GM18858 (cell line): ENCODE data around the gene PI4K2B.
"Not testable (repeated sequence)": the region's sequence is repeated elsewhere in the genome, so short reads cannot be mapped to it uniquely, and the experiment has no call there.

Experiments
- ATAC-seq: cut with Tn5 transposase; IDR thresholded peaks from one replicate; pipeline ENCODE4 v1.9.1; 2021; ENCODE audit not compliant: unreplicated experiment

PI4K2B gene

DNA sequence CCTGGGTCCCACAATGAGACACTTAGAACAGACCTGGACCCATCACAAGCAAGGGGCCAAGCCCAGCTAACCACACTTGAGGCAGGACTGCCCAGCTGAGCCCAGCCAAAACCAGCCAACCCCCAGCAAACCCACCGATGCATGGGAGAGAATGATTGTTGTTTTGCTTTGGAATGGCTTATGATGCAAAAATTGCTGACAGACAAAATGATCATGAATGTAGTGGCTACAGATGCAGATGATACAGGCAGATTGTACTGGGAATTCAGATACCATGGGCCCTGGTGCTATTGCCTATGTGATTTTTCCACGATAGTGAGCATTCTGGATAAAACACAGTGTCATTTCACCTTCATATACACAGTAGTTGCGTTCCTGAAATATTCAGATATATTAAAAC, 69.7 kb downstream of the PI4K2B start:
- ATAC-seq = no peak

GRCh38 chr4:25306518-25307057, 72.8 kb downstream of the PI4K2B start:
- ATAC-seq = no peak

- ATAC-seq = no peak
These were observed 73.8 kb downstream of the PI4K2B start for GRCh38 chr4:25307596-25307995.

DNA sequence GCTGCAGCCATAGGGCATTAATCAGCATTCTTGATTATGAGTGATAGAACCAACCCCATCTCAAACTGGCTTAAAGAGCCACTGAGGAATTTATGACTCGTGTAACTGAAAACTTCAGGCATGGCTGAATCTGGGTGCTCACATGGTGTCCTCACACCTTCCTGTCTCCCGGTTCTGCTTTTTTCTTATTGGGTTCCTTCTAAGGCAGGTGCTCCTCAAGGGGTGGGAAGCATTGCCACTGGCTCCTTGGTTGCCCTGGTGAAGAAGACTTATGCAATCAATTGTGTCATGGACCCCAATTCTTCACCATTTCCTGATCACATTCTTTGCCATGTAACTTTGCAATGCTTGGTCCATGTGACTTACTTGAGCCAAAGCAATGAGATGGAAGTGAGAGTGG, 74.5 kb downstream of the PI4K2B start:
- no peak for ATAC-seq

DNA sequence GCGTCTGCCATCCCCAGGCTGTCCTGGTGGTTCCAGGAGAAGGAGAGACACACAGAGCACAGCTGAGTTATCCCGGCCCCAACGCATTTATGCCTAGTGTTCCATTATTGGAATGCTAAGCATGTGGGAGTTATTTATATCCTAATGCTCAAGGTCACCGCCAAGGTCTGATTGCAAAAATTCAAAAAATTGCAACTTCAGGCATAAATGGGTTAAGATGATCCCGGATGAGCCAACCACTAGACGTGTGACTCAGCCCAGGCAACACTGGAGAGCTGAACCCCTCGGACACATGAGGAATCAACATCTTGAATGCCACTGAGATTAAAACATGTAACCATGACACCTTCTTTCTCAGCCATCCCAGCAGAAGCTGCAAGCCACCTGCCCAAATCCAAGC, 74.9 kb downstream of the PI4K2B start:
- no peak for ATAC-seq

DNA sequence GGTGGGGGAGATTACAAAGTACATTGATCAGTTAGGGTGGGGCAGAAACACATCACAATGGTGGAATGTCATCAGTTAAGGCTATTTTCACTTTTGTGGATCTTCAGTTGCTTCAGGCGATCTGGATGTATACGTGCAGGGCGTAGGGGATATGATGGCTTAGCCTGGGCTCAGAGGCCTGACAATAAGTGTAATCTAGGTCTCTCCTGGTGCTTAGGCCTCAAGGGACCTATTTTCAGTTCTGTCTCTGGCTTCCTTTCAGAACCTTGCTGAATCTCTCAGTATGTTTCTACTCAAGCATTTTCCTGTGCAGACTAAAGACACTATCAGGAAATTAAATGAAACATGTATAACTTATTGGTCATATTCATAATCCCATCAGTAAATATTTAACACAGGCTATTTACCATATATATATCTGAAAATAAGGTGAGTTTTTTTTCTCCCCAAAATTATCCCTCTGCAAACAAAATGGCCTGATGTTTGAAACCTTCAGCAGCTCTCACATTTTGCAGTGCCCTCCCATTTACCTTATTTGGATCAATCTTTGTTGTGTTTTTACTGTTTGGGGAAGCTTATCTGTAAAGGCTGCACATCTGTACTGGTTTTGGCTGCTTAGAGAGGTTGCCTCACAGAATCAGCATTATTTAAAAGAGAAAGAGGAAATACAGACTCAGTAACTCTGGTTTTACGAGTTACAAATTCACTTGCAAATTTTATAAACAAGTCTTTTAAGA, 76.4 kb downstream of the PI4K2B start:
- ATAC-seq = peak; percentile 51

DNA sequence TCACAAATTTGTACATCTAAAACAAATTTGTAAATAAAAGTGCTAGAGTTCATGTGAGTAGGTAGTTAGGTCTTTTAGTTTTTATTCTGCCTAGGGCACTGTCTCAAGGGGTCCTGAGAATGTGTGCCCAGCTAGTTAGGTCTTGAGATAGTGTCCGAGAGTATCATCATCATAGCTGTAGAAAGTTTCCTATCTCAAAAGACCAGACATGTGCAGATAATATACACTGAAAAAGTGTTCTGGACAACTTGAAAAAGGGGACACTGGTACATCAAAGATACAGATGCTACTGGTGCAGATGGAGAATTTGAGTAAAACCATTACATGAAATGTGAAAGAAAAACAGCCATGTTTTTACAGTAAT, 77.0 kb downstream of the PI4K2B start:
- ATAC-seq = no peak

- peak; percentile 82 for ATAC-seq
These were observed 78.8 kb downstream of the PI4K2B start, which contains the start of gene ZCCHC4 for GRCh38 chr4:25312496-25313200. Gene ZCCHC4, plus strand, starts transcription at chr4:25312774. Its CDS starts 36 bp downstream, at chr4:25312810.

DNA sequence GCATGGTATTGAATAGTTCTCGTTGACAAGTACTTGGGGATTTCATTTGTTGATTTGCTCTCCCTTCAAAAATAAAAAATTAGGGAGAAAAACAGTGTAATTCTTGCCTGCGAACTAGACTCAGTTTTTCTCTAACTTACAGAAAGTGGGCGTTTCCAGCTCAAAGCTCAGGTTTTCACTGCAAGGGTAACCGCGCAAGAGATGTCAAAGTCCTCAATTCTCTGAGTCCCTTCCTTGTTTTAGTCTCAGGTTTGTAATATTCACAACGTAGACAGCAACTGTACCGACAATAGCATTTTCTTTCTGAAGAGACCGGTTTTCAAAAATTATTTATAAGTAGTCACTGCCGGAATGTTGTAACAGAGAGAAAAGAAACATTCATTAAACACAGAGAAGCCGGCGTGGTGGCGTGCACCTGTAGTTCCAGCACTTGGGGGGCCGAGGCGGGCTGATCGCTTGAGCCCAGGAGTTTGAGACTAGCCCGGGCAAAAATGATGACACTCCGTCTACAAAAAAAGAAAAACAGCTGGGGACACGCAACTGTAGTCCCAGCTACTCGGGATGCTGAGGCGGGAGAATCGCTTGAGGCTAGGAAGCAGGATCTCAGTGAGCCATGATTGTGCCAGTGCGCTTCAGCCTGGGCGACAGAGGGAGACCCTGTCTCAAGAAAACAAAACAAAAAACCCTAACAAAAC, 79.5 kb downstream of the PI4K2B start:
- no peak for ATAC-seq

GRCh38 chr4:25320336-25320735, 86.5 kb downstream of the PI4K2B start:
- no peak for ATAC-seq

- no peak for ATAC-seq
These were observed 86.9 kb downstream of the PI4K2B start for GRCh38 chr4:25320773-25321172.

DNA sequence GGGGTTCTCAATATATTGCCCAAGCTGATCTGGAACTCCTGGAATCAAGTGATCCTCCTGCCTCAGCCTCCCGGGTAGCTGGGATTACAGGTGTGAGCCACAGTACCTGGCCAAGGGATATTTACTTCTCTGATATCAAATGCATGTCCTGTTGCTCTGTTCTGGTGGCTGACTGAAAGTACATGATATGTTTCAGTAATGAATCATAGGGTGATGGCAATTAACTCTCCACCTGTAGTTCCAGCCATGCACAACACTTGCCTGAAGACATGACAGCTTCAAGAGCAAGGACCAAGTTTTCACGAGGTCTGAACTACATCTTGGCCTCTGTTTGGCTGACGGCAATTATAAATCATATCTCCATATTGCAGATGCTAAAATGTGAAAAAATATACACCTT, 87.9 kb downstream of the PI4K2B start:
- no peak for ATAC-seq

DNA sequence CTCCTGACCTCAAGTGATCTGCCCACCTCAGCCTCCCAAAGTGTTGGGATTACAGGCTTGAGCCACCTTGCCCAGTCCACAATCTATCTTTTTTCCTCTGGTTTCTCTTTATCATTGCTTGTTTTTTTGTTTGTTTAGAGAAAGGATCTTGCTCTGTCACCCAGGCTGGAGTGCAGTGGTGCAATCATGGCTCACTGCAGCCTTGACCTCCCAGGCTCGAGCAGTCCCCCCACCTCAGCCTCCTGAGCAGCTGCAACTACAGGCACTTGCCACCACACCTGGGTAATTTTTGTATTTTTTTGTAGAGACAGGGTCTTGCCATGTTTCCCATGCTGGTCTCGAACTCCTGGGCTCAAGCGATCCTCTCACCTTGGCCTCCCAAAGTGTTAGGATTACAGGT, 94.6 kb downstream of the PI4K2B start:
- not testable (repeated sequence) for ATAC-seq
